GM12872 (cell line): ENCODE data around the gene CAPN1.

Source experiments
- CTCF ChIP-seq: IDR thresholded peaks from 3 replicates; pipeline ENCODE4 v1.5.1; 2011; ENCODE audit warnings: low read depth, mild to moderate bottlenecking, low read length, moderate library complexity; ENCODE audit not compliant: insufficient read depth

Gene CAPN1

GRCh38 chr11:65135633-65136145 lies 46.0 kb upstream of the CAPN1 start:
- TF ChIP-seq CTCF = no peak

- no peak for TF ChIP-seq CTCF
Observed at GRCh38 chr11:65136515-65137096, 45.1 kb upstream of the CAPN1 start.

- TF ChIP-seq CTCF = no peak
Observed at GRCh38 chr11:65141896-65142494, 39.7 kb upstream of the CAPN1 start.

GRCh38 chr11:65147352-65148075 lies 34.2 kb upstream of the CAPN1 start:
- no peak for TF ChIP-seq CTCF

GRCh38 chr11:65148657-65149056 lies 33.1 kb upstream of the CAPN1 start:
- no peak for TF ChIP-seq CTCF

- no peak for TF ChIP-seq CTCF
Observed at GRCh38 chr11:65150509-65151299, 31.0 kb upstream of the CAPN1 start.
